HG02885 (cell line): ENCODE measurements around the gene AP3S1.
A peak's percentile ranks its signal among the peaks of the same experiment; 100 is the strongest.

Source experiments
- ATAC-seq: cut with Tn5 transposase; IDR thresholded peaks from one replicate; pipeline ENCODE4 v1.9.1; 2021; ENCODE audit warnings: mild to moderate bottlenecking; ENCODE audit not compliant: unreplicated experiment, poor library complexity

Gene AP3S1

DNA sequence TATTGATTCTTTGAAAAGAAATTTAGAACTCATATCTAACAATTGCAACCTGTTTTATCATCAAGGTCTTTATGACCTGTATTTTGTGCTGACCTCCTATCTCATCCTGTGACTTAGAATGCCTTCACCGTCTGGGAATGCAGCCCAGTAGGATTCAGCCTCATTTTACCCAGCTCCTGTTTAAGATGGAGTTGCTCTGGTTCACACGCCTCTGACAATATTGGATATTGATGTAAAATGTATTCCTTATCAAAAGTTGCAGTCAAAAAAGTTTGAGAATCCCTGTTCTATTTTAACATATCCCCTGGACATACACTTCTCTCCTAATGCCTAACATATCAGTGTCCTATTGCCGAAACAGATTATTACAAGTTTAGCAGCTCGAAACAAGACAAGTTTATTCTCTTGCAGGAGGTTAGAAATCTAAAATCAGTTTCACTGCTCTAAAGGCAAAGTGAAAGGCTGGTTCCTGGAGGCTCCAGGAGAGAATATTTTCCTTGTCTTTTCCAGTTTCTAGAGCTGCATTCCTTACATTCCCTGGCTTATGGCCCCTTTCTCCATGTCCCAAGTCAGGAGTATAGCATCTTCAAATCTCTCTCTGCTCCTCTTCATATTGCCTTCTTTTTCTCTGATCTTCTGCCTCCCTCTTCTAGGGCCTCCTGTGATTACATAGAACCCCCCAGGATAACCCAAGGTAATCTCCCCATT, 89.0 kb downstream of the AP3S1 start:
- ATAC-seq: no peak

DNA sequence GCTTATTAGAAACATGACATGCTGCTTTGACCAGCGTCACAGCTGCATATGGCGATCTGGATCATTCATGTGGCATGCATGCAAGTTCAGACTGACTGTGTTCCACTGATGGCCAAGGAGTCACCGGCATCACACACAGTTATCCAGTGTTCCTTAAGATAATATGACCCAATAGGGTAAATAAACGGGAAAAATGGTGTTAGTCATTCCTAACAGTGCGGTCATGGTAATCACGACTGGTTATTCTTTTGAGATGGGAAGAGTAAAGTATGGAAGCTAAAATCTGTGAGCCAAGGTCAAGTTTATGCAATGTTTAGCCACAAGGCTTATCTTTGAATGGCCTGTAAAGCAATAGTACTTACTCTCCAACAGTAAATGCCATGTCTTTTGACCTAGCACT, 91.3 kb downstream of the AP3S1 start:
- no peak for ATAC-seq

DNA sequence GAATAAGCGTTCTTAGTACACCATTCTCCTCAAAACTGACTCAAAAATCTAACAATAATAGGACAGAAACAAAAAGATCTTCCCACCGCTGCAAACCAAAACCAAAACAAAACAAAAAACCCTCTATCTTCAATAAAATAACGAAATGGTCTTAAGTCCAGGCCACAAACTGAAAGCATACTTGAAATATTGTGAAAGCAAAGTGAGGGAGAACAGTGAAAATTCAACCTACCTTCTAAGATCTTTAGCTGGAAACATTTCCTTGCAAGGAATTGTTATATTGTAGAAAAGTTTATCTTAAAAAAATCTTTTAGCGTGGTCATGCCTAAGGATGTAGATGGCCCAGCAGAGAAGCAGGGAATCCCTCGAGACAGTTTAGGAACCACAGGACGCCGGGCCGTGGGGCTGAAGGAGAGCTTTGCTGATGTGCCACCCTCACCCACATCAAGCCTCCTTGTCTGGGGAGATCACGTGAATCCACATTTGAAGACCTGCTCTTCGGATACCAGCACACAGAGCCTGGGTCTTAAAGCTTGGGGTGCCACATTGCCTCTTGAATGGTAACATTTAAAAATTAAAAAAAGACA, 92.7 kb downstream of the AP3S1 start:
- no peak for ATAC-seq

DNA sequence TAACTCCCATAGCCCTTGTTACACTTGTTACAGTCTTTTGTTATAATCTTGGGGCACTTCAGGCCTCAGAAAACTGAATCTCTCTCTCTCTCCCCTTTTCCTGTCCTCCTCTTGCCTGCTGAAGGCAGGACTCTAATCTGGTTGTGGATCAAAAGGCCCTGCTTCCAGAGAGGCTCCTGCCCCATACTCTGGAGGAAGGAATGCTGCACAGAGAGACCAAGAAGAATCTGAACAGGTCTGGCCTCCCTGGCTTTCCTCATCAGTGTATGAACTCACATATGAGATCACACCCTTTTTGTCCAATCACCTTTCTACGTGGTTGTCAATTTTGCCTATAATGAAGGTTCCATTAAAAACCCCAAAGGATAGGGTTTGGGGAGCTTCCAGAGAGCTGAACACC, 94.3 kb downstream of the AP3S1 start:
- ATAC-seq: no peak

DNA sequence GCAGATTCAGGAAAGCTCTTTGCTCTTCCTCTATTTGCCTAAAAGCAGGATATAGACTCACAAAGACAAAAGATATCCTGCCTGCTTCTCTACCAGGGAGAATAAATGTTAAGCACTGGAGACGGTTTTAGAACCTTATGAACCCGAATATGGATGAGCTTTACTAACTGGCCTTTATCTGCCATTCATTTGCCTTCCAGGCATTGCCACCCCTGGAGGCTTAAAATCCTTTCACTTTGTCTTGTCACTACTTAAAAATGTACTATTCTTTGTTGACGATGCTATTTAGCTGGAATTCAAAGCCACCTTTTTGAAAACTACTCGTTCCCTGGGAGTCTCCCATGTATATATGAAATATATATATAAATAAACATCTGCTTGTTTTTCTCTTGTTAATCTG, 97.3 kb downstream of the AP3S1 start:
- ATAC-seq: no peak

DNA sequence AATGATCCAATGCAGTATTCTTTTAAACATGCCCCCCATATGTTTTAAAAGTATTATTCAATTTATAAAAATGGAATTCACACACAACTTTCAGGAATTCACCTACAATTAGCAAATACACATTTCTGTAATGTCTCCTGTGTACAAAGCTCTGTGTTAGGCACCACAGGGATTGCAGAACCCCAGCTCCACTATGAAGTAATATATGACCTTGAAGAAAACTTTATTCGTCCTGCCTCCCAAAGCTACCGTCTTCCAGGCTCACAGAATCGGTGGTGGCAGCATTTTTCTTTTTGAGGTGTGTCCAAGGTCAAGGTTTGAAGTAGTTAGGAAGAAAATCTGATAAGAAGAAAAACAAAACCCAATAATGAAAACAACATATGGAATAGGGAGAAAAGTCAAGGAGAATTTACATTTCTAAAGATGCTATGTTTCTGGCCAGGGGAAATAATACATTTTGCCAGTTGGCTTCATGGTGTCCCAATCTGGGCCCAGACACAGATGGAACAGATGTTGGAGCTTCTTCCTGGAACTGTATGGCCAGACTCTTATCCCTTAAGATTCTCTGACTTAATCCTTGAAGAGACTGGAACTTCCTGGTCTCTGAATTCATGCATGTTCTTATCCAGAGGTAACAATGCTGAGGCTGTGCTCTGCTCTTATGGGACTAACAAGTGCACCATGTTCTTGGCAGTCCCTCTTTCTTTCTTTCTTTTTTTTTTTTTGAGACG, 98.5 kb downstream of the AP3S1 start:
- ATAC-seq: no peak

DNA sequence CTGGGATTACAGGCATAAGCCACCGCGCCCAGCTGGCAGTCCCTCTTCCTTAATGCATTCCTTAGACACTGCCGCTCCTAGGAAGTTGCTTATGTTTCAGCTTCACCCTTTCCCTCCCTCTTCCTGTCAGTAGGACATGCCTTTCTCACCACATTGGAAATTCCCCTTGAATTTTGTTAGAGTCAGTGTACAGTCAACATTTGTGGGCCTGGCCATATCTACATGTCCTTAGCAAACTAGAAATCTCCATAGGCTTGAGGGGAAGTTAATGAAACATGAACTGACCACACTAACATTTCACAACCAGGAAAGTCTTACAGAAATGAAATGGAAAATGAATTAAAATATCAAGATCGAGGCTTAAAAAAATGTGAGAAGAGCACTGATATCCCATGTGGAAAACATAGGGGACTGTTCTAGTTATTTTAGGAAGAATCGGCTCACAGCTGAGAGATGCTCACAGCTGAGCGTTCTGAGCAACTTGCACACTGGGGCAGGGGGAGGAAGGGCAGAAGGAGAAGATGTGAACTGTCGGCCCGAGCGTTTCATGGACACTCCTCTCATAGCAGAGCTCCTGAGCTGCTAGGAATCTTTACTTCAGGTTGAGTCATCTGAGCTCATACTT, 99.4 kb downstream of the AP3S1 start:
- ATAC-seq: no peak

DNA sequence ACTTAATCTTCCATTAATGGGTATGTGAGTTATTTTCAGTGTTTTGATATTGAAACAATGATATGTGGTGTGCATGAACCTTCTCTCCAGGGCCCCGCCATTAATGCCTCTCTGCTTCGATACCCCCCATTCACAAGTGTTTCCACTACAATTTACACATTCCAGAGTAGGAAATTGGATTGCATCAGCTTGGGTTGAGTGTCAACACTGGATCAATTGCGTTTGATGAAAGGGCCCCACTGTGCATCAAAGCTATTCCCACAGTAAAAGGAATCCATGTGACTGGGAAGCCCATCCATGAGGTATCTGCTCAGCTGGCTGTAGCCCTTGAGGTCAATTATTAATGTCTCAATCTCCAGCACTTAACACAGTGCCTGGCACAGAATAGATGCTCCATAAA, 102.8 kb downstream of the AP3S1 start:
- ATAC-seq: no peak

DNA sequence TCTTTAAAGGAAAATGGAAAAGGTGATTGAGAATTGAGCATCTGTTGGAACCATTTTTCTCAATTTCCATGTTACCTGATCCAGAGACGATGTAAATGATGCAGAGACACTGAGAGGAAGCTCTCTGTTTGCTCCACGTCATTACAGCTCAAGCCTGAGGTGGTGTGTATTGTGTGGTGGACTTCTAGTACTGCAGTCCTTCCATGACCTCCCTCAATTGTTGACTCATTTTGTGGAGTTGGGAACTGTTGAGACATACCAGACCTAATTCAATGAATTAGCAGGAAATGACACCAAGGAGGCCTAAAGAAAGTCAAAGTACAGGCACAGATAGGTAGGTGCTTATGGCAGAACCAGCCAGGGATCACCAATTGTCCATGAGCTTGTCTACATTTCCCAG, 104.9 kb downstream of the AP3S1 start:
- no peak for ATAC-seq

DNA sequence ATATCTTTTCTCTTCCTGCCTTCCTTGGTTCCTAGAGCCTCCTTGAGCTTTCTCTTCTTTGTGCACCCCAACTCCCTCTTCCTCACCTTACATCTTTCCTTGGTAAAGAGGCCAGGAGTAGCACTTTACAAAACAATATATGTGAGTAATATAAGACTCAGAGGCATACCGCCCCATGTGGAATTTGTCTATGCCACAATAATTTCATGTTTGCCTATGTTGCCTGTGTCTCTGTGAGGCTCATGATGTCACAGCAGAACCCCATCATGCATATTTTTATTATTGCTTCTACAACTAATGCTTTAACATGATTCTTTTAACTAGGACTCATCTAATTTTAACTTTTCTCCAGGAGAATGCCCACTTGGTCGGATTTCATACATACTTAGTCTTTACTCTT, 105.5 kb downstream of the AP3S1 start:
- ATAC-seq: no peak

DNA sequence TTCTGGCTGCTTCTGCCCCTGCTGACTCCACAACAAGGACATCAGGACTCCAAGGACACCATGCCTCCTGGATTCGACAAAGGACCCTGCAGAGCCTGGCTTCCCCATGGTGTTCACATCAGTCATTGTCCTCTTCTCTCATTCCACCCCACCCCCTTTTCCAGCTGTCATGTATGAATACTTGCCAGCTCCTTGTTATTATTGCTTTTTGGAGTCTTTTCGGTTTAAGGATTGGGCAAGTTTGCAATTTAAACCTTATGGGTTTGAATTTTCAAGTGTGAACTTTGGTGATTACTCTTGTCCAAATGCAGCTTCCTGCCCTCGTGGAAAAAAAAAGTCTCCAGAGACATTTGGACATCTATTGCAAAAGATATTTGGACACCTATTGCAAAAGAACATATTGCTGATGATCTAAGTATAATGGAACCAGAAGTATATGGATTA, 106.4 kb downstream of the AP3S1 start:
- no peak for ATAC-seq

DNA sequence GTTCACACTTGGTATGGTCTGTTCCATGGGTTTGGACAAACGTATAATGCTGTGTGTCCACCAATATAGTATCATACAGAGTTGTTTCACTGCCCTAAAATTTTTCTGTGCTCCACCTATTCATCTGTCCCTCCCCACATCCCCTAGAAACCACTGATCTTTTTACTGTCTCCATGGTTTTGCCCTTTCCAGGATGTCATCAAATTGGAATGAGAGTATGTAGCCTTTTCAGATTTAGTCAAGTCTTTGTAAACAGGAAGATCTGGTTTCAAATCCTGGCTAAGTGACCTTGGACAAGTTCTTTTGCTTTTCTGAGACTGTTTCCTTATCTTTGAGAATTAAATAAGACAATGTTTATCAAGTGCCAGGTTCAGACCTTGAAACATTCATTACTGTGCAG, 107.4 kb downstream of the AP3S1 start:
- ATAC-seq: no peak

DNA sequence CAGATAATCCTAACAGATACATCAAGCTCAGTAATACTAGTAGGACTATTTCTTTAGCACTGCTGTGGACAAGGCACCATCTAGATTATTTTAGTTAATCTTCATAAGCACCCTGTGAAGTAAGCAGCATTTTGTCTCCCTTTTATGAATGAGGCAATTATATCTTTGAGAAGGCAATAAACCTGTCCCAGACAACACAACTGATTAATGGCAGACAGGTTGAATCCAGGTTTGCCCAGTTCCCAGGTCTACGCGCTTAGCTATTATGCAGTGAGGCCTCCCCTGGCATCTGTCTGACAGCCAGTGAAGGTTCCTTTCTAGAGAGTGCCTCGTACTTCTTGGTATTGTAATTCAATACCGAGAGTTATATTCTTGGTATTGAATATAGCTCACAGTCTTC, 110.9 kb downstream of the AP3S1 start:
- ATAC-seq: no peak

DNA sequence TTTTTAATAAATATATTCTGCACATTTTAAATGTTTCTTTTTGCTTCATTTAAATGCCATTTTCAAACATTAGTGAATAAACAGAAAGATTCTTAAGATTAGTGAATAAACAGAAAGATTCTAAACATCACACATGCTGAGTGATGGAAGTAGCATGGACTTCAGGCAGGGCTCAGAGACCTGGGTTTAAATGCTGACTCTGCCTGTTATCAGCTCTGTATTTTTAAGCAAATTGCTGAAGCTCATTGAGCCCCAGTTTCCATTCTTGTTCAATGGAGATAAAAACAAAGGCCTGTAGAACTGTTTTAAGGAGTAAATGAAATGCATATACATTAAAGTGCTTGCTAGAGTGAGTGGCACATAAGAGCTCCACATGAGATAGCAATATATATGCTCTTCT, 112.4 kb downstream of the AP3S1 start:
- no peak for ATAC-seq

DNA sequence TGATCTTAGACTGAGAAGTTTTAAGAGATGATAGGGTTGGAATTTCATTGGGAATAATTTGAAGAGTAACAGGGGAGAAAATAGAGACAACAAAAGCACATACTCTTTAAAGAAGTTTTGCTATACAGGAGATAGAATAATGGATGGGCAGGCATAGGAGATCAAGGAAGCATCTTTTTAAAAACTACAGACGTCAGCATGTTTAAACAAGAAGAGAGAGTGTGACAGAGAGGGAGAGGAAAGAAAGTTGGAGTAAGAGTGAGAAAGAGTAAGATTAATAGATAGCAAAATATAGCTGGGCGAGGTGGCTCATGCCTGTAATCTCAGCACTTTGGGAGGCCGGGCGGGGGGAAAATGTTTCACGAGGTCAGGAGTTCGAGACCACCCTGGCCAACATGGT, 115.2 kb downstream of the AP3S1 start:
- ATAC-seq: no peak

DNA sequence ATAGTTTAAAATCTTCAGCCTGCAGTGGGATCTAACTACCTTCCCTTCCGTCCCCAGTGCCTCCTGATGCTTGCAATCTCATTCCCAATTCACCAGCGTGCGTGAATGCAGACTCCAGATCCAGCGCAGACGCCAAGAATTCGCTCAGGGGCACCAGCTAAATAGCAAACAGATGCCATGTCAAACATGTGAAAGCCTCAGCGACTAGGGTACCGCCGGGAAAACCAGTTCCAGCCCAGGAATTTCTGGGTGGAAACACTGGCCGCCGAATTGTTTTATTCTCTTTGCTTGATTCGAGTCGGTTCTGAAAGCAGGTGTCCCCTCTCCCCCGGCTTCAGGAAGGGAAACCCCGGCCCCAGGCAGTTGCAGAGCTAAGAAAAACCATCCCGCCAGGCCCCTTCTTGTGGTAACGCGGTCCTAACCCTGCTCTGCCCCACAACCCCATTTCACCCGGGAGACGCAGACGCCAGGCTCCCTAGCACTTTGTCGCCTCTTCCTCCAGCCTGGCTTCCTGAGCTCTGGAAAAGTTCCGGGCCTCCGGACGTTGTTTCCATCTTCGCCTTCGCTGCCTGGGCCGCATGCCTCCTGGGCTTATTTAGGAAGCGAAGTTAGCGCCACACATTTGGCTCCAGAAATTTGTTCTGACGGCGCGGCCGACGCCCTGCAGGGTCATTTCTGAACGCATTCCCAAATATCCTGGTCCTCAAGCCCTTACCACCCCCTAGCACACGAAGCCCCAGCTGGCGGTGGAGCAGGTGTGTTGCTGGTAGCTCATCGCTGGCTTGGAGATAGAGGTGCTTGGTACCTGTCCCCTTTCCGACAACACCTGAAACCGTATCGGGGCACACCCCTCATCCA, 119.9 kb downstream of the AP3S1 start:
- ATAC-seq: no peak

DNA sequence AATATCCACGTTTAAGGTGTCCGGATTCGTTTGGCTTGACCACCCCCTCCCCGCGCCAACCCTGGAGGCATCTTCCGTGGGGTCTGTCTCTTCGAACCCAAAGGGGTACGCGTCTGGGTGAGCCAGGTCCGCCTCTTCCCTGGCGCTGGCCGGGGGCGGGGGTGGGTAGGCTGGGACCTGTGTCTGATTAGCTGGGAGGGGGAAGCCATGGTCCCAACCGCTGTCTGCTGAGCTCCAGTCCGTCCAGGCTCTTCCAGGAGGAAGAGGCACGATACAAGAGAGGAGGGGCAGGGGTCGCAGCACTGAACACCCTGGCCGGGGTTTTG, 120.5 kb downstream of the AP3S1 start, which contains the start of gene LVRN:
TSS of gene LVRN (plus strand) at position 237 of the 326 bp plus-strand sequence. CDS start 143 bp downstream, outside the sequence.
- ATAC-seq: no peak

DNA sequence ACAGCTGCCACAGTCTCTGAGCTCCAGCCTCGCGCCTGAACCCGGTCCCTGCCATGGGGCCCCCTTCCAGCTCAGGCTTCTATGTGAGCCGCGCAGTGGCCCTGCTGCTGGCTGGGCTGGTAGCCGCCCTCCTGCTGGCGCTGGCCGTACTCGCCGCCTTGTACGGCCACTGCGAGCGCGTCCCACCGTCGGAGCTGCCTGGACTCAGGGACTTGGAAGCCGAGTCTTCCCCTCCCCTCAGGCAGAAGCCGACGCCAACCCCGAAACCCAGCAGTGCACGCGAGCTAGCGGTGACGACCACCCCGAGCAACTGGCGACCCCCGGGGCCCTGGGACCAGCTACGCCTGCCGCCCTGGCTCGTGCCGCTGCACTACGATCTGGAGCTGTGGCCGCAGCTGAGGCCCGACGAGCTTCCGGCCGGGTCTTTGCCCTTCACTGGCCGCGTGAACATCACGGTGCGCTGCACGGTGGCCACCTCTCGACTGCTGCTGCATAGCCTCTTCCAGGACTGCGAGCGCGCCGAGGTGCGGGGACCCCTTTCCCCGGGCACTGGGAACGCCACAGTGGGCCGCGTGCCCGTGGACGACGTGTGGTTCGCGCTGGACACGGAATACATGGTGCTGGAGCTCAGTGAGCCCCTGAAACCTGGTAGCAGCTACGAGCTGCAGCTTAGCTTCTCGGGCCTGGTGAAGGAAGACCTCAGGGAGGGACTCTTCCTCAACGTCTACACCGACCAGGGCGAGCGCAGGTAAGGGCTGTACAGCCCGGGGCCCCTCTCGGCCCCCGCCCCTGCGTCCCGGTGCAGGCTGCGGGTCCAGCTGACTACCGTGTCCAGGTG, 121.0 kb downstream of the AP3S1 start:
- ATAC-seq: peak; percentile 67

DNA sequence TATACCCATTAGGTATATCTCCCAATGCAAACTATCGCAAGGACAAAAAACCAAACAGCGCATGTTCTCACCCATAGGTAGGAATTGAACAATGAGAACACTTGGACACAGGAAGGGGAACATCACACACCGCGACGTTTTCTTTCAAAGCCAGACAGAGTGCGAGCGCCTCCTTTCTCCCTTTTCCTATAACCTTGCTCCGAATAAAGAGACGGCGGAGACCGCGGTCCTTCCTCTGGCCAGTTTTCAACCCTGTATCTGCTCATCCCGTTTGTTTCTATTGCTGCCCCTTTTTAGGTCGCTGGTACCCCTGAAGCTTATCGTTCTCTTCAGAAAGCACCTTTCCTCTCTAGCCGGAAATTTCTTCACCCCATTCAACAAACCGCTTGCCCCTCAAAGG, 121.8 kb downstream of the AP3S1 start:
- no peak for ATAC-seq
